ENCODE measurements around the gene RPN1. TPM values are rescaled to one million over a fixed set of nuclear protein-coding genes. Genes with fewer than 3 reads are reported as not detected.

Gene RPN1
- total and polyA plus RNA-seq, 2 of the 8 experiments (the other 6 are each of a cell fraction or from before 2014, with no cell fraction given) = 165 to 211 TPM

GRCh38 chr3:128650096-128651050 lies at the start of gene RPN1 (continued):
- peak; percentile 89 for TF ChIP-seq TBP (IDR thresholded peaks at IDR 0.05; ENCODE audit: low read depth, low read length)
- TF ChIP-seq RXRA (IDR thresholded peaks at IDR 0.05; ENCODE audit: insufficient read depth, low read depth, low read length) = no peak
- TF ChIP-seq EGR1 (IDR thresholded peaks at IDR 0.05; ENCODE audit: borderline replicate concordance, low read depth, low read length) = no peak
- no peak for TF ChIP-seq EZH2 (IDR thresholded peaks at IDR 0.05; ENCODE audit: low read depth, low read length, severe bottlenecking)
- no peak for TF ChIP-seq NRF1 (IDR thresholded peaks at IDR 0.05; ENCODE audit: low read depth, low read length)
- TF ChIP-seq POLR2A (IDR thresholded peaks at IDR 0.05; ENCODE audit: control extremely low read depth in 1 of 2, low read depth in 2 of 2, low read length in 2 of 2) = peak; percentile 75 to 94
- TF ChIP-seq RNF2 (IDR thresholded peaks at IDR 0.05; ENCODE audit: borderline replicate concordance, low read depth, low read length, missing control alignments, poor library complexity, severe bottlenecking) = no peak
- peak; percentile 95 for TF ChIP-seq CREB1 (IDR thresholded peaks at IDR 0.05)
- TF ChIP-seq SIN3A (conservative IDR thresholded peaks at IDR 0.05 in 1 of 2, IDR thresholded peaks at IDR 0.05 in 1 of 2; ENCODE audit: low read depth in 1 of 2, low read length in 2 of 2) = peak in 1 of 2 experiments; percentile 77; a peak in 1 of 4 replicates
- TF ChIP-seq ZNF274 (IDR thresholded peaks at IDR 0.05; ENCODE audit: borderline replicate concordance, extremely low read depth, low read length) = no peak
- no peak for TF ChIP-seq CHD2 (IDR thresholded peaks at IDR 0.05; ENCODE audit: low read length)
- peak; percentile 91 for TF ChIP-seq YY1 (IDR thresholded peaks at IDR 0.05; ENCODE audit: low read depth, low read length)
- peak; percentile 93 for TF ChIP-seq SP4 (IDR thresholded peaks at IDR 0.05; ENCODE audit: low read length)
- no peak for TF ChIP-seq CEBPB (IDR thresholded peaks at IDR 0.05; ENCODE audit: low read depth, low read length)
- no peak for TF ChIP-seq SAP30 (IDR thresholded peaks at IDR 0.05; ENCODE audit: insufficient read depth, insufficient replicate concordance, low read length)
